Tongue (tissue), 2 donors: ENCODE data around the gene PPIP5K2. TPM values are rescaled to one million over a fixed set of nuclear protein-coding genes. Genes with fewer than 3 reads are reported as not detected.
"Not testable (repeated sequence)": the region's sequence is repeated elsewhere in the genome, so short reads cannot be mapped to it uniquely, and the experiment has no call there.

ENCODE experiments used
- DNase-seq: peaks from one replicate; pipeline ENCODE4 v3.0.0-alpha.2; 2015
- total RNA-seq: library from RNA; depleted of rRNA; stranded (reverse); fragments of >200 nt; gene quantifications from one replicate; pipeline ENCODE4 v1.2.3, GENCODE V29; 2014

Gene PPIP5K2
- total RNA-seq, 1 donor from 2014 or later = 47.8 TPM

GRCh38 chr5:103122242-103122641 is 2.1 kb downstream of the PPIP5K2 start:
- DNase-seq = no peak

DNA sequence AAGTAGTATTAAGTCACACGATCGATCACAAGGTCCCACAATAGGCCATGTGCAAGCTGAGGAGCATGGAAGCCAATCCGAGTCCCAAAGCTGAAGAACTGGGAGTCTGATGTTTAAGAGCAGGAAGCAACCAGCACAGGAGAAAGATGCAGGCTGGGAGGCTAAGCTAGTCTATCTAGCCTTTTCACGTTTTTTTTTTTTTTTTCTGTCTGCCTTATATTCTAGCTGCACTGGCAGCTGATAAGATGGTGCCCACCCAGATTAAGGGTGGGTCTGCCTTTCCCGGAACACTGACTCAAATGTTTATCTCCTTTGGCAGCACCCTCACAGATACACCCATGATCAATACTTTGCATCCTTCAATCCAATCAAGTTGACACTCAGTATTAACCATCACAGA is 6.5 kb downstream of the PPIP5K2 start:
- DNase-seq = no peak

- DNase-seq = no peak
Observed at GRCh38 chr5:103127292-103127817, 7.3 kb downstream of the PPIP5K2 start.

DNA sequence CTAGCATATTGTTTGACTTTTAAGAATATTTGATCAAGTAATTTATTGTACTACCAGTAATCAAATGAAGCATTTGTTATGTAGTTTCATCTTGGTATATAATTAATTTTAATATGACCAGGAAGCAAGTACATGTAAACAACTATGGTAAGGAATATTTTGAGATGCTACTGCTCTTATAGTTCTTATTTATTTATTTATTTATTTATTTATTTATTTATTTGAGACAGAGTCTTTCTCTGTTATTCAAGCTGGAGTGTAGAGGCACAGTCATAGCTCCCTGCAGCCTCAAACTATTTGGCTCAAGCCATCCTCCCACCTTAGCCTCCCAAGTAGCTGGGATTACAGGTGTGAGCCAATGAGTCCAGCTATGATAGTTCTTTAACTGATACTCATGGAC is 8.1 kb downstream of the PPIP5K2 start:
- no peak for DNase-seq

GRCh38 chr5:103132684-103133083 is 12.6 kb downstream of the PPIP5K2 start:
- no peak for DNase-seq

DNA sequence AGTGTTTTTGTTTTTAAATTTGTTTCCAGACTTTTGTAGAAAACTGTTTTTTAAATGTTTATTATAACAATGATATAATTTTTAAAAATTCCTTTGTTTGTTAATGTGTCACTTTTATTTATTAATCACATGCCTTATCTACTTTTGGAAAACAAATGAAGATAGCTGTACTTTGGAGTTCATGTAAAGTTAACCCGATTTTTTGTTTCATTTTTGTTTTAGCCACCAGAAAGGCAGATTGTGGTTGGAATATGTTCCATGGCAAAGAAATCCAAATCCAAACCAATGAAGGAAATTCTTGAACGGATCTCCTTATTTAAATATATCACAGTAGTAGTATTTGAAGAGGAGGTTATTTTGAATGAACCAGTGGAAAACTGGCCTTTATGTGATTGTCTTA is 13.1 kb downstream of the PPIP5K2 start:
- DNase-seq = no peak

GRCh38 chr5:103135461-103135860 is 15.4 kb downstream of the PPIP5K2 start:
- no peak for DNase-seq

DNA sequence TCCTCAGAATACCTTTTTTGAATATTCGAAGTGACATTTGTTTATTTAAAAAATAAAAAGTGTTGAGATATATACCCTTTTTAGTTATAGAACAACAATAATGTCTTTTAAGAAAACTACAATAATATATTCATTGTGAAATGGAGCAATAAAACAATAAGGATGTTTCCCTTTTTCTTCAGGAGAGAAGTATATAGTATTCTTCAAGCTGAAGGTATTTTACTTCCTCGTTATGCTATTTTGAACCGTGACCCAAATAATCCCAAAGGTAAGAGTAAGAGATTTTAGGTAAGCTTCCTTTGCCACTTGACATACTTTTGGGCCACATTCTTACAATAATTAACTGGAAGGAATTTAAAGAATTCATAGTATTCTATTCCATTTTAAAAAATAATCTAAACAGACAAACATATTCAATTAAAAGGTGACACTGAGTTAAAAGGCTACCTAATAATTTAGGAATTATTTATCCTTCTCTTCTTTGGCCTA is 18.1 kb downstream of the PPIP5K2 start:
- no peak for DNase-seq

GRCh38 chr5:103139264-103139865 is 19.3 kb downstream of the PPIP5K2 start:
- DNase-seq = peak; percentile 79

GRCh38 chr5:103142132-103142531 is 22.0 kb downstream of the PPIP5K2 start:
- not testable (repeated sequence) for DNase-seq

DNA sequence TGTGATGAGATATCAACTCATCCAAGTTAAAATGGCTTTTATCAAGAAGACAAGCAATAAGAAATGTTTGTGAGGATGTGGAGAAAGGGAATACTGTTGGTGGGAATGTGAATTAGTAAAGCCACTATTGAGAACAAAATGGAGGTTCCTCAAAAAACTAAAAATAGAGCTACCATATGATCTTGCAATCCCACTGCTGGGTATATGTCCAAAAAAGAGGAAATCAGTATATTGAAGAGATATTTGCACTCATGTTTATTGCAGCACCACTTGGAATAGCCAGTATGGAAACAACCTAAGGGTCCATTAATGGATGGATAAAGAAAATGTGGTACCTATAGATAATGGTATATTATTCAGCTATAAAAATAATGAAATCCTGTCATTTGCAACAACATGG is 25.1 kb downstream of the PPIP5K2 start:
- DNase-seq = no peak

DNA sequence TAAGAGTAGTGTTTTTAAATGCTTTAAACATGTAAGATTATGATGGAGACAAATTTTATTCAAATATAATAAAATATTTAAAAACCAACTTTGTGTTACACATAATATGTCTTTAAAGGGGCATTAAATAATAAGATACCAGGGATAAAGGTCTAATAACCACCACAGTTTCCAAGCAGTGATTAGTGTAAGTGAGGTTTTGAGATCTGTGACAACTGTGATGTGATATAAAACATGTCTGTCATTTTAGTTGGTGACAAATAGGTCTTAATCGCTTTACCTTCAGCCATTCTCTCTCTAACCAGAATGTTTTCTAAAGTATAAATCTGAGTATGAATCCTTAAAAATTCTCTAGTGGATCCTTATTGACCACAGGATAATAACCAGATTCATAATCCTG is 28.1 kb downstream of the PPIP5K2 start:
- DNase-seq = no peak

GRCh38 chr5:103151156-103151555 is 31.1 kb downstream of the PPIP5K2 start:
- DNase-seq = no peak

DNA sequence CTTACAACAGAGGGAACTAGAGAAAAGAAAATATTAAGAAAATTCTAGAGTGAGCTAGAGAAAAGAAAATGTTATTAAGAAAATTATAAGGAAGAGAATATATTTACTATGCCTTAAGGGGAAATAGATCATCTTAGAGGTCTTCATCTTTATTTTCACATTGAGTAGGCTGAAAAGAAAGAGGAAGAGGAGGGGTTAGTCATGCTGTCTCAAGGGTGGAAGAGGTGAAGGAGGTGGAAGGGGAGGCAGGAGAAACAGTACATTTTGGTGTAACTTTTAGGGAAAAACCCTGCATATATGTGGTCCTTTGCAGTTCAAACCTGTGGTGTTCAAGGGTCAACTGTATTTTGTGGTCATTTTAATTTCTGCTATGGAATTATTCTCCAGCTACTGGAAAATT is 46.6 kb downstream of the PPIP5K2 start:
- no peak for DNase-seq

DNA sequence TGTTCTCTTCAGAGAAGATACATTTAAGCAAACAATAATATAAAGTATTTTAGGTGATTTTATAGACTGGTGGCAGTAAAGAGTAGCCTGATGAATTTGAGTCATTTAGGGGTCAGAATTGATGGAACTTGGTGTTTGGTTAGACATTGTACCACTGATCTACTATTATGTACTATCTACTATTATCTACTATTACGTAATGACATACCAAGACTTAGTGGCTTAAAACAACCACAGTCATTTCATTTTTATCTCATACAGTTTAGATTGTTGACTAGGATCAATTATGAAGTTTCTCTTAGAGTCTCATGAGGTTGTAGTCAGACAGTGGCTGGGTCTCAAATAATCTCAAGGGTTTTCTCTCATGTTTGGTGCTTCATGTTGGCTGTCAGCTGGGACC is 54.0 kb downstream of the PPIP5K2 start:
- no peak for DNase-seq

DNA sequence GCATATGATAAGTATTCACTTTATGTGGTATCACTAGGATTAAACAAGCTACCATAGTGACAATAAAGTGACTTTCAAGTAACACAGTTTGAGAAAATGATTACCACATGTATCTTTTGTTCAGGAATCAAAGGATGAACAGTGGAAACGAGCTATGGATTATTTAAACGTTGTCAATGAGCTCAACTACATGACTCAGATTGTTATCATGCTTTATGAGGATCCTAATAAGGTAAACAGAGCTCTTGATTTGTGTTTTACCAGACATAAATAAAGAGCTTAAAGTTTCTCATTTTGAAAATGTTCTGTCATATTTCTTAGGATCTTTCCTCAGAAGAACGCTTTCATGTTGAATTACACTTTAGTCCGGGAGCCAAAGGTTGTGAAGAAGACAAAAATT is 57.4 kb downstream of the PPIP5K2 start:
- no peak for DNase-seq

DNA sequence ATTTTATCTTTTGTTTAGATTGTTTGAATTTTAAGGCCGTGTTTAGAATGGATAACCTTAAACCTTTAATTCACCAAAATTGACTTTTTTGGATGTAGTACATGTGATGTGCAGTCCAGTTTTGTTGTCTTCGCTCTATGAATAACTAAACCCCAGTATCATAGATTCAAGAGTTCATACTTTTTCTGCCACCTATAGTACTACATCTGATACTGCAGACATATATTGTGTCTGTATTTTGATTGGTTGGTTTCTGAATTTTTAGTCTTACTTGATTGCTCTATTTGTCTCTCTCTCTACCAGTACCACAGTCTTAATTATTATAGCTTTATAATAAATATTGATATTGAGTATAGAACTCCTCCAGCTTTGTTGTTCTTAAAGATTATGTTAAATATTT is 58.1 kb downstream of the PPIP5K2 start:
- no peak for DNase-seq

DNA sequence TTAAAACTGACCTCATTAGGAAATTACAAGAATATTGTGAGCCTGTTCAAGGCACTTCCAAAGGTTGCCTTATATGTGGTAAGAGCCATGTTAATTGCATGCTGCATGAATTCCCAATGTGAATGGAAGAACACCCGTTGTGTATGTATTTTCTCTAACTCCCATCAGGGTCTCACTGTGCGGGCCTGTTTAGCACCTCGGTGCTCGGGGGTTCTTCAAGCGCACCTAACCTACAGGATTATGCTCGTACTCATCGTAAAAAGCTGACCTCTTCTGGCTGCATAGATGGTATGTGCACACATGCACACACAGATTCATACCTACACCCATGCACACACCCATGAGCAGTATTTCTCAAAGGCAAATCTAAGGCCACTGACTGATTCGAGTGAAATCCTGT is 66.1 kb downstream of the PPIP5K2 start:
- no peak for DNase-seq

DNA sequence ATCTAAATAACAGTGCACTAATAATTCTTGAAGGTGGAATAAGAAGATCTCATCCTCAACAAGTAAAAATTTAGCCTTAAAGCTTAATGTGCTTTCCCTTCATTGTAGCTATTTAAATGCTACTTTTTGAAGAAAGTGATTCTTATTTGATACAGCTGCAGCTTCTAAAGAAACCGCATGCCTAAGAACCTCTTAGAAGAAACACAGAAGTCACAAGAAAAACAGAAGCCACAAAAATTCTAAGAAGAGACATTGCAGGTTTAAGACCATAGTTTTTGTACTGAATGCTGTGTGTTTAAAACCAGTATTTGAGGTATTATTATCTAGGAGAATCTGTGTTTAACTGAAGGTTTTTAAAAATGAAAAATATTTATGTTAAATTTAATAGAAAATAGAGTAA is 68.3 kb downstream of the PPIP5K2 start:
- no peak for DNase-seq

GRCh38 chr5:103203226-103203625 is 83.1 kb downstream of the PPIP5K2 start:
- no peak for DNase-seq

GRCh38 chr5:103204990-103205389 is 84.9 kb downstream of the PPIP5K2 start:
- DNase-seq = not testable (repeated sequence)

DNA sequence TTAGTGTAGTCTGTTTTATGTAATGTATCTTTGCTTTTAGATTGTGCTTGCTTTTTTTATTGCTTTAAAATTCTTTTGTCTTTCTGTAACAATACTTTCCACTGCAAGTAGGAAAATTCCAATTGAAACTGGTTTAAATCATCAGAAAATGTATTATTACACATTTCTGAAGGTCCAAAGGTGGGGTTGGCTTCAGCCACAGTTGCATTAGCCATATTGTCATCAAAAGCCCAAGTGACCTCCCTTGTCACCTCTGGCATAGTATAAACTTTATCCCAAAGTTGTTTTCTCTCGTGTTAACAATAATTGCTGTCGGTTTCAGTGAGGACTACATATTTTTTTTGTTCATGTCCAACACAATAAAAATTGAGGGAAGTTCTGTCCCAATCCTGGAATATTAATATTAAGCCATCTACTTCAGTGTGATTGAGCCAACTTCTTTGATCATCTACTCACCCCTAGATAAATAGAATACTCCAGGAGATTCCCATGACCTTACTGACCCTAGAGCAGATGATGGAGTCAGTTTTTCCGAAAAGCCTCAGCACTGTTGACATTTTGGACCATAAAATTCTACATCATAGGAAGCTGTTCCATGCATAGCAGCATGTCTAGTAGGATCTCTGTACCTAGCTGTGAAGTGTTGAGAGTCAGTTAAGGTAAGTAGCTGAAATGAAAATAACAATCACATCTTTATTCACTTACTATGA is 86.0 kb downstream of the PPIP5K2 start:
- no peak for DNase-seq

- DNase-seq = no peak
Observed at GRCh38 chr5:103207011-103207410, 86.9 kb downstream of the PPIP5K2 start.

- no peak for DNase-seq
Observed at GRCh38 chr5:103207653-103208052, 87.6 kb downstream of the PPIP5K2 start.
